HCT116 (cell line): ENCODE results near the gene SLK. TPM values are rescaled to one million over a fixed set of nuclear protein-coding genes. Genes with fewer than 3 reads are reported as not detected.

Experiments
- ATAC-seq: fragments of 200-7000 bp; cut with Tn5 transposase; 2 replicates; pipeline ENCODE4 v1.9.1; 2020; ENCODE audit warnings: mild to moderate bottlenecking, moderate library complexity
- BruUV-seq: library from RNA; stranded (reverse); fragments of 400-500 nt; replicated peaks from 2 replicates; lab custom pipeline; 2021; lab: Mats Ljungman, UMichigan
- CTCF ChIA-PET: fragments of 300-600 bp; sonication (Branson Sonifier 250); formaldehyde crosslinking; loops from one replicate; lab custom pipeline; 2021; ENCODE audit warnings: antibody characterized with exemption; lab: Charles Lee
- POLR2A ChIA-PET: fragments of 300-600, 350-600 bp; sonication (Branson Sonifier 250); formaldehyde crosslinking; loops from one replicate; lab custom pipeline; 2021; ENCODE audit warnings: antibody characterized with exemption; lab: Charles Lee
- RAD21 ChIA-PET, 2 experiments: fragments of 300-600 bp; sonication (Branson Sonifier 250); formaldehyde crosslinking; loops; one replicate each; lab custom pipeline; 2023; ENCODE audit warnings: low total read pairs in 2 of 2; ENCODE audit not compliant: uncharacterized antibody in 2 of 2, unreplicated experiment in 2 of 2, low non-redundant PET in 1 of 2; lab: Charles Lee
- DNase-seq: peaks from one replicate; pipeline ENCODE4 v3.0.0-alpha.2; 2010; ENCODE audit warnings: low read depth, low spot score
- H2AFZ ChIP-seq: fragments of 200-600 bp; shearing (Covaris generic), sonication (generic); 2 replicates; pipeline ENCODE4 v1.6.1; 2017; ENCODE audit warnings: low read depth, mixed run types, mixed read lengths, antibody characterized with exemption, low read length; ENCODE audit not compliant: poor library complexity, severe bottlenecking
- H3K27ac ChIP-seq: 2 replicates; pipeline ENCODE4 v1.5.1; 2012; ENCODE audit warnings: low read depth, low read length
- H3K27me3 ChIP-seq: fragments of 200-600 bp; sonication (generic); 2 replicates; pipeline ENCODE4 v1.6.1; 2016; ENCODE audit warnings: mixed run types, low read length, mixed read lengths; ENCODE audit not compliant: insufficient read depth
- H3K36me3 ChIP-seq, 2 experiments: fragments of 200-500 bp in 1 of 2; fragments of 200-600 bp in 1 of 2; sonication (Bioruptor generic) in 1 of 2; sonication (generic) in 1 of 2; 2 replicates each; pipeline versions ENCODE4 v1.5.1 to v1.6.1; 2014 to 2016; ENCODE audit warnings: low read length in 2 of 2, inconsistent platforms in 1 of 2, mixed read lengths in 1 of 2, mixed run types in 1 of 2; ENCODE audit not compliant: insufficient read depth in 2 of 2, control insufficient read depth in 1 of 2
- H3K4me1 ChIP-seq, 2 experiments: fragments of 200-600 bp in 1 of 2; sonication (generic) in 1 of 2; 2 replicates each; pipeline versions ENCODE4 v1.5.1 to v1.6.1; 2012 to 2017; ENCODE audit warnings: low read length in 2 of 2, inconsistent platforms in 1 of 2, mild to moderate bottlenecking in 1 of 2, mixed read lengths in 1 of 2, mixed run types in 1 of 2, moderate library complexity in 1 of 2; ENCODE audit not compliant: insufficient read depth in 2 of 2, control insufficient read depth in 1 of 2
- H3K4me2 ChIP-seq: fragments of 200-600 bp; sonication (generic); 2 replicates; pipeline ENCODE4 v1.6.1; 2017; ENCODE audit warnings: mixed run types, low read length, mixed read lengths
- H3K4me3 ChIP-seq, 2 experiments: fragments of 200-600 bp in 1 of 2; sonication (generic) in 1 of 2; replicated peaks in 1 of 2; 2 replicates each; pipeline ENCODE4 v1.5.1; 2011 to 2016; ENCODE audit warnings: low read length in 2 of 2, control low read depth in 1 of 2, low read depth in 1 of 2, mild to moderate bottlenecking in 1 of 2, mixed read lengths in 1 of 2, mixed run types in 1 of 2
- H3K79me2 ChIP-seq: fragments of 200-600 bp; sonication (generic); 2 replicates; pipeline ENCODE4 v1.6.1; 2017; ENCODE audit warnings: mild to moderate bottlenecking, mixed run types, low read length, moderate library complexity, mixed read lengths; ENCODE audit not compliant: insufficient read depth
- H3K9ac ChIP-seq: fragments of 200-600 bp; sonication (generic); 2 replicates; pipeline ENCODE4 v1.6.1; 2016; ENCODE audit warnings: low read length, mixed read lengths
- H3K9me2 ChIP-seq: fragments of 200-600 bp; sonication (generic), shearing (Covaris generic); 2 replicates; pipeline ENCODE4 v1.6.1; 2017; ENCODE audit warnings: mixed run types, mild to moderate bottlenecking, moderate library complexity; ENCODE audit not compliant: insufficient read depth
- H3K9me3 ChIP-seq, 2 experiments: fragments of 200-500 bp in 1 of 2; fragments of 200-600 bp in 1 of 2; sonication (Bioruptor generic) in 1 of 2; sonication (generic) in 1 of 2; 2 replicates each; pipeline ENCODE4 v1.6.1; 2014 to 2017; ENCODE audit warnings: low read length in 2 of 2, mixed read lengths in 2 of 2, inconsistent platforms in 1 of 2, low read depth in 1 of 2, mild to moderate bottlenecking in 1 of 2, mixed run types in 1 of 2, moderate library complexity in 1 of 2; ENCODE audit not compliant: control insufficient read depth in 1 of 2, insufficient read depth in 1 of 2
- H4K20me1 ChIP-seq: fragments of 200-600 bp; sonication (generic), shearing (Covaris generic); 2 replicates; pipeline ENCODE4 v1.6.1; 2017; ENCODE audit warnings: mixed run types, mild to moderate bottlenecking, moderate library complexity; ENCODE audit not compliant: insufficient read depth
- JUND ChIP-seq: IDR thresholded peaks from 2 replicates; pipeline ENCODE4 v1.6.1; 2012
- POLR2A ChIP-seq: IDR thresholded peaks from 2 replicates; pipeline ENCODE4 v1.7.0; 2011; ENCODE audit warnings: borderline replicate concordance; ENCODE audit not compliant: insufficient read depth, insufficient read length; ENCODE audit errors: extremely low read depth
- POLR2AphosphoS5 ChIP-seq: IDR thresholded peaks from 2 replicates; pipeline ENCODE4 v1.6.1; 2011; ENCODE audit warnings: mild to moderate bottlenecking, low read depth, low read length, moderate library complexity
- RAD21 ChIP-seq: IDR thresholded peaks from 2 replicates; pipeline ENCODE4 v1.6.1; 2012; ENCODE audit warnings: low read depth, mild to moderate bottlenecking
- SIN3A ChIP-seq: IDR thresholded peaks from 2 replicates; pipeline ENCODE4 v1.6.1; 2012; ENCODE audit warnings: low read depth
- SP1 ChIP-seq: IDR thresholded peaks from 2 replicates; pipeline ENCODE4 v1.6.1; 2012; ENCODE audit warnings: low read depth
- SRF ChIP-seq: IDR thresholded peaks from 2 replicates; pipeline ENCODE4 v1.6.1; 2012; ENCODE audit warnings: low read depth
- TCF7L2 ChIP-seq: IDR thresholded peaks from 2 replicates; pipeline ENCODE4 v1.7.0; 2011; ENCODE audit warnings: borderline replicate concordance, inconsistent platforms; ENCODE audit not compliant: insufficient read depth, insufficient read length; ENCODE audit errors: extremely low read depth
- ZFX ChIP-seq: fragments of 450-650 bp; IDR thresholded peaks from 2 replicates; pipeline ENCODE4 v1.6.1; 2017
- ZNF274 ChIP-seq: fragments of 200-500 bp; sonication (Bioruptor generic); IDR thresholded peaks from 2 replicates; pipeline ENCODE4 v1.6.1; 2014; ENCODE audit warnings: mild to moderate bottlenecking, low read depth, low read length, inconsistent platforms
- intact Hi-C: fragments of 100-400 bp; cut with micrococcal nuclease; formaldehyde crosslinking; loops from 2 replicates; pipeline ENCODE4 v1.10.0; 2022
- total RNA-seq: library from RNA; stranded (reverse); gene quantifications from one replicate; pipeline ENCODE4 v1.2.1, GENCODE V29; 2021; ENCODE audit not compliant: unreplicated experiment
- TF ChIP-seq, protein P1 (sequence below), 3 experiments: fragments of 200-600 bp in 1 of 3; sonication (generic) in 1 of 3; IDR thresholded peaks in 2 of 3; conservative IDR thresholded peaks in 1 of 3; 2 replicates each; pipeline ENCODE4 v1.5.1; 2012 to 2017; ENCODE audit warnings: low read depth in 2 of 3, low read length in 2 of 3, antibody characterized with exemption in 1 of 3, borderline replicate concordance in 1 of 3, control low read depth in 1 of 3, mild to moderate bottlenecking in 1 of 3, mixed read lengths in 1 of 3, mixed run types in 1 of 3, moderate library complexity in 1 of 3; ENCODE audit not compliant: insufficient read depth in 1 of 3

SLK gene
- total RNA-seq, 1 experiment from 2014 or later, result 44.2 TPM

DNA sequence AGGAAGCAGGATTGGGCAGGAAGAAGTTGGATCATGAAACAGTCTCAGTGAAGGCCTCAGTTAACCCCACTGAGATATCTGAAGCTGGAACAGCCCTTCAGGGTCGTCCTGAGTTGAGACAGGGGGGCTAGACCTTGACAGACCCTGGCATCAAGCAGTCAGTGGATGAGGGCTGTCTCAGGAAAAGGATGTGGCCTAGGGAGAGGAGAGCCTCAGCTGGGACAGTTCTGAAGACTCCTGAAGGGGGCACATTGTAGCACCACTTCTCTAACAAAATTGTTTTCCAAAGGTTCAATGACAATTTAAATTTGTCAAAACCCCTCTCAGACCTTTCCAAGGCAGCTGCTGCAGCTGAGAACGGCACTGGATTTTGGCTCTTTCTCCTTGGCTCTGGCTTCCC lies 15.8 kb upstream of the SLK start:
- H3K4me1 ChIP-seq, result no peaks in the 10 kb centered on the region
- BruUV-seq, result no TSS peak

DNA sequence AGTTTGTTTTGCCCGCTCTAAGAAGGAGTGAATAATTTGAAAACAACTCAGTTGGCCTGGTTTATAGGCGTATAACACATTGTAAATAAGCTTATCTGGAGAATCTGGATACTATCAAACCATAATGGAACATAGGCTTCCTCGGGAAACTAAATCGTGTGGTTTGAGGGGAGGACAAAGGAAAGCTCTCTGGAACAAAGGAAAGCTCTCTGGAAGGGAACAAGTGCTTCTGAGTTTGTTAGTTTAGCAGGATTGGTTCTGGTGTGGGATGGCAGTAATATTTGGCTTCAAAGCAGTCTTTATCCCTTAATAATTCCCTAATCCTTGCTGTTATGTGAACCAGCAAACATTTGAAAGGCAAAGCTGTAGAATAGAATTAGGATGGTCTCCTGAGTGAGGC lies 15.0 kb upstream of the SLK start:
- Histone ChIP-seq H2AFZ (no peak overlapping the region), H3K4me3 (no peak overlapping the region), H3K27ac (no peak overlapping the region), H3K36me3 (no peaks in the 10 kb centered on the region), H3K9ac (no peak overlapping the region), H3K4me2 (no peak overlapping the region), H4K20me1 (no peaks in the 10 kb centered on the region), H3K9me3 (peaks cover 0 to 5% of the 10 kb centered on the region in 2 experiments; a peak in 1 of 4 replicates), H3K27me3 (no peaks in the 10 kb centered on the region), H3K79me2 (no peaks in the 10 kb centered on the region), H3K4me1 (no peaks in the 10 kb centered on the region), H3K9me2 (no peaks in the 10 kb centered on the region)
- ChIA-PET POLR2A (interaction anchor here (0.6 kb wide), 1 partner anchor 14 kb away, joined by 4 read pairs; no protein-coding TSS in a partner anchor), CTCF (no interaction called here), RAD21 (interaction anchor here in 1 of 2 experiments (0.5 kb wide), 1 partner anchor 63 kb away, joined by 3 read pairs; no protein-coding TSS in a partner anchor)
- DNase-seq, result no peak
- no peak for ATAC-seq
- BruUV-seq, result no TSS peak
- intact Hi-C loops, result no loop called here
- TF ChIP-seq ZFX (no peak), JUND (no peak), SIN3A (no peak), POLR2A (no peak), ZNF274 (no peak), POLR2AphosphoS5 (no peak), TCF7L2 (no peak), SP1 (no peak)
- TF ChIP-seq, protein P1, sequence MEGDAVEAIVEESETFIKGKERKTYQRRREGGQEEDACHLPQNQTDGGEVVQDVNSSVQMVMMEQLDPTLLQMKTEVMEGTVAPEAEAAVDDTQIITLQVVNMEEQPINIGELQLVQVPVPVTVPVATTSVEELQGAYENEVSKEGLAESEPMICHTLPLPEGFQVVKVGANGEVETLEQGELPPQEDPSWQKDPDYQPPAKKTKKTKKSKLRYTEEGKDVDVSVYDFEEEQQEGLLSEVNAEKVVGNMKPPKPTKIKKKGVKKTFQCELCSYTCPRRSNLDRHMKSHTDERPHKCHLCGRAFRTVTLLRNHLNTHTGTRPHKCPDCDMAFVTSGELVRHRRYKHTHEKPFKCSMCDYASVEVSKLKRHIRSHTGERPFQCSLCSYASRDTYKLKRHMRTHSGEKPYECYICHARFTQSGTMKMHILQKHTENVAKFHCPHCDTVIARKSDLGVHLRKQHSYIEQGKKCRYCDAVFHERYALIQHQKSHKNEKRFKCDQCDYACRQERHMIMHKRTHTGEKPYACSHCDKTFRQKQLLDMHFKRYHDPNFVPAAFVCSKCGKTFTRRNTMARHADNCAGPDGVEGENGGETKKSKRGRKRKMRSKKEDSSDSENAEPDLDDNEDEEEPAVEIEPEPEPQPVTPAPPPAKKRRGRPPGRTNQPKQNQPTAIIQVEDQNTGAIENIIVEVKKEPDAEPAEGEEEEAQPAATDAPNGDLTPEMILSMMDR (IDR thresholded peaks at IDR 0.05 in 2 of 3, conservative IDR thresholded peaks at IDR 0.05 in 1 of 3; ENCODE audit: borderline replicate concordance in 1 of 3, insufficient read depth in 1 of 3, low read depth in 2 of 3, low read length in 2 of 3), result no peak

More for the DNA sequence above, 15.8 kb upstream of the SLK start:
- RAD21 ChIA-PET, result no interaction called here
- POLR2A ChIA-PET, result no interaction called here
- TF ChIP-seq POLR2A (no peak), RAD21 (no peak), SRF (no peak), TCF7L2 (no peak)
- TF ChIP-seq, all 23 proteins: peak for 0
- Histone ChIP-seq H3K4me2 (no peak overlapping the region), H3K4me3 (no peak overlapping the region), H3K79me2 (no peaks in the 10 kb centered on the region), H3K27me3 (no peaks in the 10 kb centered on the region), H3K27ac (no peak overlapping the region), H2AFZ (no peak overlapping the region), H3K9me3 (peaks cover 0 to 5% of the 10 kb centered on the region in 2 experiments; a peak in 1 of 4 replicates), H4K20me1 (no peaks in the 10 kb centered on the region), H3K36me3 (no peaks in the 10 kb centered on the region), H3K9ac (no peak overlapping the region), H3K9me2 (no peaks in the 10 kb centered on the region)
- DNase-seq, result no peak
- no peak for ATAC-seq
- intact Hi-C loops, result no loop called here
- CTCF ChIA-PET, result no interaction called here
